ENCODE data around the gene LRRFIP1. TPM values are rescaled to one million over a fixed set of nuclear protein-coding genes. Genes with fewer than 3 reads are reported as not detected.

LRRFIP1 gene
- total and polyA plus RNA-seq, 8 donors, result 104 to 160 (median 122) TPM

GRCh38 chr2:237752761-237753165 lies 125.4 kb downstream of the LRRFIP1 start:
- Histone ChIP-seq H3K4me1 (no peaks in the 10 kb centered on the region), H3K27ac (no peak overlapping the region), H3K4me3 (no peak overlapping the region), H3K27me3 (no peaks in the 10 kb centered on the region), H3K9me3 (no peaks in the 10 kb centered on the region), H3K36me3 (peaks cover 0 to 100% of the 10 kb centered on the region in 2 donors)
- DNase-seq (no peak), ATAC-seq (peak; percentile 41)
- TF ChIP-seq CTCF (IDR thresholded peaks at IDR 0.05), result no peak
- intact Hi-C loops (cut with DNase I), result no loop called here

GRCh38 chr2:237754182-237754581 lies 126.8 kb downstream of the LRRFIP1 start:
- H3K27ac ChIP-seq, result no peak overlapping the region
- DNase-seq (no peak), ATAC-seq (no peak)
- peaks cover 0 to 100% of the 10 kb centered on the region in 2 donors for H3K36me3 ChIP-seq
- H3K27me3 ChIP-seq, result no peaks in the 10 kb centered on the region
- no peak overlapping the region for H3K4me3 ChIP-seq
- intact Hi-C loops (cut with DNase I), result no loop called here
- H3K9me3 ChIP-seq, result no peaks in the 10 kb centered on the region
- no peak for TF ChIP-seq CTCF (IDR thresholded peaks at IDR 0.05)
- no peaks in the 10 kb centered on the region for H3K4me1 ChIP-seq

GRCh38 chr2:237754626-237755248 lies 127.3 kb downstream of the LRRFIP1 start:
- no peak for TF ChIP-seq CTCF (IDR thresholded peaks at IDR 0.05)
- H3K27ac ChIP-seq, result no peak overlapping the region
- no peaks in the 10 kb centered on the region for H3K27me3 ChIP-seq
- no peaks in the 10 kb centered on the region for H3K9me3 ChIP-seq
- DNase-seq (no peak), ATAC-seq (no peak)
- no peaks in the 10 kb centered on the region for H3K4me1 ChIP-seq
- no peak overlapping the region for H3K4me3 ChIP-seq
- peaks cover 0 to 100% of the 10 kb centered on the region in 2 donors for H3K36me3 ChIP-seq
- intact Hi-C loops (cut with DNase I), result no loop called here

- Histone ChIP-seq H3K36me3 (peaks cover 0 to 100% of the 10 kb centered on the region in 2 donors), H3K4me3 (no peak overlapping the region), H3K27me3 (no peaks in the 10 kb centered on the region), H3K9me3 (no peaks in the 10 kb centered on the region), H3K27ac (no peak overlapping the region), H3K4me1 (no peaks in the 10 kb centered on the region)
- ATAC-seq (no peak), DNase-seq (no peak)
- intact Hi-C loops (cut with DNase I), result no loop called here
- no peak for TF ChIP-seq CTCF (IDR thresholded peaks at IDR 0.05)
Measured at GRCh38 chr2:237757616-237758015, 130.2 kb downstream of the LRRFIP1 start.

- intact Hi-C loops (cut with DNase I), result no loop called here
- TF ChIP-seq CTCF (IDR thresholded peaks at IDR 0.05), result no peak
- ATAC-seq (no peak), DNase-seq (no peak)
- Histone ChIP-seq H3K9me3 (no peaks in the 10 kb centered on the region), H3K36me3 (peaks cover 0 to 100% of the 10 kb centered on the region in 2 donors), H3K4me3 (no peak overlapping the region), H3K27me3 (no peaks in the 10 kb centered on the region), H3K27ac (no peak overlapping the region), H3K4me1 (no peaks in the 10 kb centered on the region)
Measured at GRCh38 chr2:237758185-237758584, 130.8 kb downstream of the LRRFIP1 start.
